SK-N-SH (cell line): ENCODE results near the gene ATAD1. TPM values are rescaled to one million over a fixed set of nuclear protein-coding genes. Genes with fewer than 3 reads are reported as not detected.
A peak's percentile ranks its signal among the peaks of the same experiment; 100 is the strongest.

Experiments
- CTCF ChIA-PET: fragments of 300-600, 350-600 bp; formaldehyde crosslinking; extraction: SDS; loops from one replicate; lab custom pipeline; 2021; lab: Yijun Ruan, JAX
- POLR2A ChIA-PET: fragments of 350-600 bp; sonication (Branson Sonifier 250); formaldehyde crosslinking; extraction: SDS; loops from one replicate; lab custom pipeline; 2020; ENCODE audit warnings: antibody characterized with exemption, inconsistent platforms; lab: Yijun Ruan, JAX
- DNase-seq: peaks from one replicate; pipeline ENCODE4 v3.0.0; 2012
- H2AFZ ChIP-seq: fragments of 200-600 bp; sonication (generic); 2 replicates; pipeline ENCODE4 v1.8.1; 2016; ENCODE audit warnings: antibody characterized with exemption, mild to moderate bottlenecking, low read depth
- H3F3A ChIP-seq: fragments of 200-600 bp; sonication (generic); replicated peaks from 2 replicates; pipeline ENCODE3; 2016; ENCODE audit warnings: antibody characterized with exemption, mild to moderate bottlenecking; ENCODE audit not compliant: insufficient read depth
- H3K27ac ChIP-seq, 2 experiments: fragments of 200-500 bp in 1 of 2; fragments of 200-600 bp in 1 of 2; sonication (Bioruptor generic) in 1 of 2; sonication (generic), shearing (Covaris generic) in 1 of 2; 2 replicates each; pipeline versions ENCODE4 v1.5.1 to v1.6.1; 2014 to 2016; ENCODE audit warnings: low read depth in 2 of 2, inconsistent platforms in 1 of 2, low read length in 1 of 2, mild to moderate bottlenecking in 1 of 2, mixed read lengths in 1 of 2
- H3K27me3 ChIP-seq: fragments of 200-600 bp; sonication (generic), shearing (Covaris generic); 2 replicates; pipeline ENCODE4 v1.6.1; 2016; ENCODE audit warnings: mixed run types; ENCODE audit not compliant: insufficient read depth
- H3K36me3 ChIP-seq, 2 experiments: fragments of 200-500 bp in 1 of 2; fragments of 200-600 bp in 1 of 2; sonication (Bioruptor generic) in 1 of 2; sonication (generic) in 1 of 2; replicated peaks in 1 of 2; 2 replicates each; pipeline versions ENCODE3 to v1.5.1; 2014 to 2016; ENCODE audit warnings: low read length in 1 of 2, mild to moderate bottlenecking in 1 of 2; ENCODE audit not compliant: insufficient read depth in 2 of 2, control insufficient read depth in 1 of 2
- H3K4me1 ChIP-seq, 2 experiments: fragments of 200-500 bp in 1 of 2; fragments of 200-600 bp in 1 of 2; sonication (Bioruptor generic) in 1 of 2; sonication (generic), shearing (Covaris generic) in 1 of 2; 2 replicates each; pipeline versions ENCODE4 v1.5.1 to v1.6.1; 2014 to 2016; ENCODE audit warnings: low read depth in 1 of 2, low read length in 1 of 2, mixed run types in 1 of 2; ENCODE audit not compliant: insufficient read depth in 2 of 2, control insufficient read depth in 1 of 2
- H3K4me2 ChIP-seq: fragments of 200-600 bp; sonication (generic), shearing (Covaris generic); 2 replicates; pipeline ENCODE4 v1.6.1; 2017; ENCODE audit warnings: mixed run types
- H3K4me3 ChIP-seq, 2 experiments: fragments of 200-500 bp in 1 of 2; fragments of 200-600 bp in 1 of 2; sonication (Bioruptor generic) in 1 of 2; sonication (generic), shearing (Covaris generic) in 1 of 2; 2 replicates each; pipeline versions ENCODE4 v1.5.1 to v1.8.1; 2014 to 2016; ENCODE audit warnings: low read depth in 2 of 2, inconsistent platforms in 1 of 2, low read length in 1 of 2, mild to moderate bottlenecking in 1 of 2, mixed read lengths in 1 of 2, moderate library complexity in 1 of 2
- H3K79me2 ChIP-seq: fragments of 200-600 bp; sonication (generic); 2 replicates; pipeline ENCODE4 v1.8.1; 2017; ENCODE audit warnings: mild to moderate bottlenecking; ENCODE audit not compliant: insufficient read depth
- H3K9ac ChIP-seq: fragments of 200-600 bp; sonication (generic); 2 replicates; pipeline ENCODE4 v1.6.1; 2017; ENCODE audit warnings: mixed run types
- H3K9me2 ChIP-seq: fragments of 200-600 bp; sonication (generic); 2 replicates; pipeline ENCODE4 v1.6.1; 2017; ENCODE audit warnings: mixed run types
- H3K9me3 ChIP-seq: fragments of 200-600 bp; sonication (generic); 2 replicates; pipeline ENCODE4 v1.6.1; 2017; ENCODE audit warnings: mixed run types, mild to moderate bottlenecking, moderate library complexity
- H4K20me1 ChIP-seq: fragments of 200-600 bp; sonication (generic); 2 replicates; pipeline ENCODE4 v1.6.1; 2017; ENCODE audit warnings: mild to moderate bottlenecking, mixed run types; ENCODE audit not compliant: insufficient read depth
- CHD2 ChIP-seq: fragments of 150-350 bp; IDR thresholded peaks from 2 replicates; pipeline ENCODE4 v1.6.1; 2018; ENCODE audit warnings: low read length; ENCODE audit not compliant: partially characterized antibody
- ELF1 ChIP-seq: IDR thresholded peaks from 2 replicates; pipeline ENCODE4 v1.4.0; 2012
- EP300 ChIP-seq, 2 experiments: IDR thresholded peaks; 2 replicates each; pipeline versions ENCODE4 v1.4.0 to v1.6.1; 2012; ENCODE audit warnings: borderline replicate concordance in 1 of 2, low read depth in 1 of 2, low read length in 1 of 2
- EZH2phosphoT487 ChIP-seq: fragments of 200-600 bp; sonication (generic); IDR thresholded peaks from 2 replicates; pipeline ENCODE4 v1.6.1; 2017; ENCODE audit warnings: low read depth, mixed run types, mild to moderate bottlenecking, antibody characterized with exemption, moderate library complexity, borderline replicate concordance
- FOXJ3 ChIP-seq: sonication (generic); formaldehyde crosslinking; IDR thresholded peaks from 2 replicates; pipeline ENCODE4 v1.5.1; 2020; ENCODE audit warnings: mild to moderate bottlenecking, missing genetic modification reagents
- GATA2 ChIP-seq: sonication (generic); formaldehyde crosslinking; IDR thresholded peaks from 2 replicates; pipeline ENCODE4 v1.5.0; 2020; ENCODE audit warnings: mild to moderate bottlenecking, missing genetic modification reagents
- JUND ChIP-seq: IDR thresholded peaks from 2 replicates; pipeline ENCODE4 v1.4.0; 2012
- MEF2A ChIP-seq: IDR thresholded peaks from 2 replicates; pipeline ENCODE4 v1.4.0; 2012; ENCODE audit warnings: low read depth, borderline replicate concordance
- NFIC ChIP-seq: IDR thresholded peaks from 2 replicates; pipeline ENCODE4 v1.4.0; 2012; ENCODE audit warnings: borderline replicate concordance
- RAD21 ChIP-seq: IDR thresholded peaks from 2 replicates; pipeline ENCODE4 v1.6.1; 2012; ENCODE audit warnings: mild to moderate bottlenecking, low read length
- RCOR1 ChIP-seq: fragments of 150-350 bp; IDR thresholded peaks from 2 replicates; pipeline ENCODE4 v1.6.1; 2017; ENCODE audit warnings: antibody characterized with exemption, low read length
- RFX5 ChIP-seq: IDR thresholded peaks from 2 replicates; pipeline ENCODE4 v1.6.1; 2012; ENCODE audit warnings: mild to moderate bottlenecking, improper control_type of control experiment, low read length
- RXRA ChIP-seq: IDR thresholded peaks from 2 replicates; pipeline ENCODE4 v1.4.0; 2012; ENCODE audit warnings: low read depth, mild to moderate bottlenecking, borderline replicate concordance
- SIN3A ChIP-seq: IDR thresholded peaks from 2 replicates; pipeline ENCODE4 v1.6.1; 2012; ENCODE audit warnings: low read depth, mild to moderate bottlenecking, low read length, moderate library complexity, borderline replicate concordance
- SMC3 ChIP-seq: IDR thresholded peaks from 2 replicates; pipeline ENCODE4 v1.6.1; 2012; ENCODE audit warnings: low read depth, low read length, improper control_type of control experiment
- TAF1 ChIP-seq: IDR thresholded peaks from 2 replicates; pipeline ENCODE4 v1.6.1; 2012; ENCODE audit warnings: low read depth, mild to moderate bottlenecking, low read length, moderate library complexity, borderline replicate concordance
- TCF12 ChIP-seq: IDR thresholded peaks from 2 replicates; pipeline ENCODE4 v1.4.0; 2012
- TEAD4 ChIP-seq: IDR thresholded peaks from 2 replicates; pipeline ENCODE4 v1.4.0; 2012; ENCODE audit warnings: mild to moderate bottlenecking, borderline replicate concordance; ENCODE audit not compliant: insufficient read depth
- WGBS: methylation state at CpG from one replicate; pipeline ENCODE4 v1.1.6; 2017; ENCODE audit warnings: low lambda C conversion rate; 5-methylcytosine and 5-hydroxymethylcytosine counted together
- polyA plus RNA-seq, 3 experiments: library from polyadenylated mRNA; depleted of rRNA; stranded (reverse); fragments of >200 nt; gene quantifications; 2 replicates each; pipeline ENCODE4 v1.2.3, GENCODE V29; 2012
- TF ChIP-seq, protein P1 (sequence below): IDR thresholded peaks from 2 replicates; pipeline ENCODE4; 2012
- TF ChIP-seq, protein P2 (sequence below): fragments of 150-350 bp; IDR thresholded peaks from 2 replicates; pipeline ENCODE4 v1.6.1; 2017; ENCODE audit warnings: antibody characterized with exemption, low read length, low read depth, borderline replicate concordance
- TF ChIP-seq, protein P3 (sequence below): IDR thresholded peaks from 2 replicates; pipeline ENCODE4 v1.4.0; 2012; ENCODE audit warnings: low read depth

Gene ATAD1
- polyA plus RNA-seq, 1 of the 3 experiments (the other 2 are of a cell fraction): 13.5 TPM

DNA sequence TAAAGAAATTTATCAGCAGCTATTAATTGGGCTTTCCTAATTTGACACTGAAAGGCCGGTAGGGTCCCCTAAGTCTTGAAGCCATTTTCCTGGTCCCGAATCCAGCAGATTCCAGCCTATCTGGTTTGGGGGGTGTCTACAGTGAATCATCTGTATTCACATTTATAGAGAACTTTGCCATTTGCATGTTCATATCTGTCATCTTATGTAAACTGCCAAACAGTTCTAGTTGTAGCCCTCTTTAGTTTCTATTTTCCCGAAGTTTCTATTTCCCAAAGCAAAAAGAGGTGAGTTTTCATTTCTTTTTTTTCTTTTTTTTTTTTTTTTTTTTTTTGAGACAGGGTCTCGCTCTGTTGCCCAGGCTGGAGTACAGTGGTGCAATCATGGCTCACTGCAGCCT is 110.8 kb downstream of the ATAD1 start (continued):
- TF ChIP-seq, protein P1, sequence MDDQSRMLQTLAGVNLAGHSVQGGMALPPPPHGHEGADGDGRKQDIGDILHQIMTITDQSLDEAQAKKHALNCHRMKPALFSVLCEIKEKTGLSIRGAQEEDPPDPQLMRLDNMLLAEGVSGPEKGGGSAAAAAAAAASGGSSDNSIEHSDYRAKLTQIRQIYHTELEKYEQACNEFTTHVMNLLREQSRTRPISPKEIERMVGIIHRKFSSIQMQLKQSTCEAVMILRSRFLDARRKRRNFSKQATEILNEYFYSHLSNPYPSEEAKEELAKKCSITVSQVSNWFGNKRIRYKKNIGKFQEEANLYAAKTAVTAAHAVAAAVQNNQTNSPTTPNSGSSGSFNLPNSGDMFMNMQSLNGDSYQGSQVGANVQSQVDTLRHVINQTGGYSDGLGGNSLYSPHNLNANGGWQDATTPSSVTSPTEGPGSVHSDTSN: no peak
- TF ChIP-seq TAF1: no peak
- TF ChIP-seq, protein P2, sequence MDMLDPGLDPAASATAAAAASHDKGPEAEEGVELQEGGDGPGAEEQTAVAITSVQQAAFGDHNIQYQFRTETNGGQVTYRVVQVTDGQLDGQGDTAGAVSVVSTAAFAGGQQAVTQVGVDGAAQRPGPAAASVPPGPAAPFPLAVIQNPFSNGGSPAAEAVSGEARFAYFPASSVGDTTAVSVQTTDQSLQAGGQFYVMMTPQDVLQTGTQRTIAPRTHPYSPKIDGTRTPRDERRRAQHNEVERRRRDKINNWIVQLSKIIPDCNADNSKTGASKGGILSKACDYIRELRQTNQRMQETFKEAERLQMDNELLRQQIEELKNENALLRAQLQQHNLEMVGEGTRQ: no peak

GRCh38 chr10:87706731-87707130 is 111.3 kb downstream of the ATAD1 start:
- H3K4me1 ChIP-seq: peaks cover 2 to 16% of the 10 kb centered on the region in 2 experiments
- peak overlapping the region in 1 of 2 experiments; percentile 24; a peak in 1 of 4 replicates for H3K27ac ChIP-seq
- H3K27me3 ChIP-seq: no peaks in the 10 kb centered on the region
- H4K20me1 ChIP-seq: no peaks in the 10 kb centered on the region
- peaks cover 21% of the 10 kb centered on the region; the same call in 1 of the 2 replicates for H3K79me2 ChIP-seq
- H2AFZ ChIP-seq: no peak overlapping the region
- H3F3A ChIP-seq: peaks cover 27% of the 10 kb centered on the region
- no peak overlapping the region for H3K9ac ChIP-seq
- POLR2A ChIA-PET: no interaction called here
- H3K9me2 ChIP-seq: no peaks in the 10 kb centered on the region
- no peak for DNase-seq
- TF ChIP-seq NFIC (peak; percentile 37; the same call in 1 of the 2 replicates), RAD21 (no peak), TAF1 (no peak), JUND (no peak)
- H3K36me3 ChIP-seq: peaks cover 6 to 24% of the 10 kb centered on the region in 2 experiments
- H3K9me3 ChIP-seq: no peaks in the 10 kb centered on the region
- WGBS: 81% methylated on average over 4 of the region's 4 CpGs
- H3K4me2 ChIP-seq: no peak overlapping the region
- no peak overlapping the region for H3K4me3 ChIP-seq
- CTCF ChIA-PET: interaction anchor here (0.7 kb wide), 1 partner anchor 28 kb away, joined by 3 read pairs; no protein-coding TSS in a partner anchor

DNA sequence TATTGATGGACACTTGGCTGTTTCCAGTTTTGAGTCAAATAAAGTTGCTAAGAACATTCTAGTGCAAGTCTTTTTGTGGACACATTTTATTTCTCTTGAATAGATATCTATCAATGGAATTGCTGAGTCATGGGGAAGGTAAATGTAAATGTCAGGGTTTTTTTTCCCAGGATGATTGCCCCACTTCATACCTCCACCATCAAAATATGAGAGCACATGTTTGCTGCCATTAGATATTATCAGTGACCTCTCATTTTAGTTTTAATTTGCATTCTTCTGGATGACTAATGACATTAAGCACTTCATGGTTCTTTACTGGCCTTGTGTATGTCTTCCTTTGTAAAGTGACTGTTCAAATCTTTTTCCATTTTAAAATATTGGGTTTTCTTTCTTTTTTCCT is 112.7 kb downstream of the ATAD1 start:
- H3K27ac ChIP-seq: peak overlapping the region; percentile 31 to 85; a peak in 3 of 4 replicates
- no peak for DNase-seq
- no peaks in the 10 kb centered on the region for H3K9me3 ChIP-seq
- no peaks in the 10 kb centered on the region for H3K27me3 ChIP-seq
- peaks cover 35% of the 10 kb centered on the region for H3F3A ChIP-seq
- H3K9me2 ChIP-seq: no peaks in the 10 kb centered on the region
- CTCF ChIA-PET: no interaction called here
- no peak overlapping the region; the same call in 1 of the 2 replicates for H3K9ac ChIP-seq
- peaks cover 29% of the 10 kb centered on the region; the same call in 1 of the 2 replicates for H3K79me2 ChIP-seq
- H3K4me2 ChIP-seq: peak overlapping the region; percentile 41; the same call in 1 of the 2 replicates
- POLR2A ChIA-PET: no interaction called here
- H3K4me3 ChIP-seq: no peak overlapping the region
- H4K20me1 ChIP-seq: no peaks in the 10 kb centered on the region
- H2AFZ ChIP-seq: no peak overlapping the region
- H3K4me1 ChIP-seq: peaks cover 2 to 21% of the 10 kb centered on the region in 2 experiments
- peaks cover 6 to 12% of the 10 kb centered on the region in 2 experiments for H3K36me3 ChIP-seq
- TF ChIP-seq FOXJ3 (CRISPR knock-in tag) (no peak), TEAD4 (peak; percentile 83), SMC3 (no peak), EZH2phosphoT487 (no peak), GATA2 (CRISPR knock-in tag) (no peak), CHD2 (no peak), ELF1 (no peak), RFX5 (no peak), RXRA (peak; percentile 87), RCOR1 (no peak), SIN3A (0 out of 2 replicates have a peak, but pooled peaks have one; percentile 29), EP300 (IDR thresholded peaks at IDR 0.05; ENCODE audit: borderline replicate concordance in 1 of 2, low read depth in 1 of 2, low read length in 1 of 2) (peak in 1 of 2 experiments; percentile 92; a peak in 2 of 4 replicates), TAF1 (no peak), RAD21 (no peak), TCF12 (peak; percentile 90), MEF2A (peak; percentile 37; the same call in 1 of the 2 replicates), JUND (peak; percentile 85), NFIC (peak; percentile 60; the same call in 1 of the 2 replicates)
- TF ChIP-seq, protein P3, sequence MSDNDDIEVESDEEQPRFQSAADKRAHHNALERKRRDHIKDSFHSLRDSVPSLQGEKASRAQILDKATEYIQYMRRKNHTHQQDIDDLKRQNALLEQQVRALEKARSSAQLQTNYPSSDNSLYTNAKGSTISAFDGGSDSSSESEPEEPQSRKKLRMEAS: peak; percentile 87
- TF ChIP-seq, protein P1: peak; percentile 91
